Natural killer cell (primary cell): ENCODE data around the gene PNPLA1. TPM values are rescaled to one million over a fixed set of nuclear protein-coding genes. Genes with fewer than 3 reads are reported as not detected.

ENCODE experiments used
- ATAC-seq, 3 donors: fragments of 150-1000 bp in 2 of 3; fragments of 200-7000 bp in 1 of 3; cut with Tn5 transposase; 1 replicate in 1 of 3; 2 replicates in 2 of 3; pipeline ENCODE4 v1.10.0; 2021; ENCODE audit warnings: mild to moderate bottlenecking in 2 of 3, moderate library complexity in 2 of 3
- DNase-seq, 2 donors: peaks; one replicate each; pipeline versions ENCODE4 v3.0.0 to v3.0.0-alpha.2; 2013 to 2021; ENCODE audit warnings: mixed read lengths in 1 of 2
- H3K27ac ChIP-seq: one replicate; pipeline ENCODE4 v1.5.1; 2013; ENCODE audit warnings: mild to moderate bottlenecking, low read length
- H3K27me3 ChIP-seq: one replicate; pipeline ENCODE4 v1.6.1; 2013; ENCODE audit warnings: low read length; ENCODE audit not compliant: control insufficient read depth, insufficient read depth
- H3K36me3 ChIP-seq: one replicate; pipeline ENCODE4 v1.6.1; 2013; ENCODE audit warnings: low read length; ENCODE audit not compliant: control insufficient read depth, insufficient read depth
- H3K4me1 ChIP-seq: one replicate; pipeline ENCODE4 v1.6.1; 2013; ENCODE audit warnings: low read length; ENCODE audit not compliant: control insufficient read depth, insufficient read depth
- H3K4me3 ChIP-seq: one replicate; pipeline ENCODE4 v1.5.1; 2013; ENCODE audit warnings: low read length
- H3K9me3 ChIP-seq: one replicate; pipeline ENCODE4 v1.6.1; 2013; ENCODE audit warnings: low read length; ENCODE audit not compliant: control insufficient read depth, insufficient read depth
- H3K27ac Mint-ChIP-seq, 2 donors: one replicate each; pipeline ENCODE4 v1.8.0; 2022; ENCODE audit warnings: mild to moderate bottlenecking in 2 of 2, mixed read lengths in 2 of 2, moderate library complexity in 1 of 2
- H3K27me3 Mint-ChIP-seq, 2 donors: one replicate each; pipeline ENCODE4 v1.8.0; 2022; ENCODE audit warnings: low read depth in 2 of 2, mixed read lengths in 2 of 2
- H3K36me3 Mint-ChIP-seq: one replicate; pipeline ENCODE4 v1.8.0; 2022; ENCODE audit warnings: mixed read lengths
- H3K4me1 Mint-ChIP-seq, 2 donors: one replicate each; pipeline ENCODE4 v1.8.0; 2022; ENCODE audit warnings: mixed read lengths in 2 of 2
- H3K4me3 Mint-ChIP-seq: one replicate; pipeline ENCODE4 v1.8.0; 2022; ENCODE audit warnings: mild to moderate bottlenecking, moderate library complexity, mixed read lengths
- H3K9me3 Mint-ChIP-seq, 2 donors: one replicate each; pipeline ENCODE4 v1.8.0; 2022; ENCODE audit warnings: mixed read lengths in 2 of 2
- CTCF ChIP-seq: fragments of 200-600 bp; IDR thresholded peaks from one replicate; pipeline ENCODE4 v1.8.0; 2022; ENCODE audit warnings: antibody characterized with exemption
- WGBS: methylation state at CpG from one replicate; pipeline ENCODE4 v1.1.7; 2013; ENCODE audit warnings: missing lambda C conversion rate; ENCODE audit not compliant: insufficient coverage; 5-methylcytosine and 5-hydroxymethylcytosine counted together
- intact Hi-C: fragments of 100-400 bp; cut with micrococcal nuclease; formaldehyde crosslinking; loops from one replicate; pipeline ENCODE4 v1.14.2; 2022
- total RNA-seq, 4 donors: library from RNA; stranded (reverse); fragments of 120-200 nt in 1 of 4; gene quantifications; one replicate each; pipeline versions ENCODE4 v1.2.3 to v1.2.4, GENCODE V29; 2013 to 2022

Gene PNPLA1
- total RNA-seq, result 1 to 10 TPM in 1 of 3 donors, under 1 TPM in 2; 0.14 to 3.5 (median 0.61) TPM
- not detected for total RNA-seq (2013)

GRCh38 chr6:36269834-36270705 is at the start of gene PNPLA1:
Gene PNPLA1, plus strand, starts transcription at chr6:36270060. Its CDS starts 400 bp downstream, at chr6:36270460.
- DNase-seq, result no peak
- H3K27me3 Mint-ChIP-seq, result peaks cover 13 to 17% of the 10 kb centered on the region in 2 donors
- Histone ChIP-seq H3K4me1 (no peaks in the 10 kb centered on the region), H3K4me3 (no peak within 1 kb of the TSS), H3K36me3 (no peaks in the 10 kb centered on the region), H3K27me3 (no peaks in the 10 kb centered on the region), H3K27ac (no peak within 1 kb of the TSS), H3K9me3 (peaks cover 4% of the 10 kb centered on the region)
- H3K9me3 Mint-ChIP-seq, result peaks cover 0 to 4% of the 10 kb centered on the region in 2 donors
- H3K4me3 Mint-ChIP-seq, result no peak within 1 kb of the TSS
- 86% methylated on average over 31 of the region's 32 CpGs for WGBS
- H3K36me3 Mint-ChIP-seq, result peaks cover 6% of the 10 kb centered on the region
- ATAC-seq, result peak in 1 of 3 donors; percentile 67
- no peaks in the 10 kb centered on the region for H3K4me1 Mint-ChIP-seq
- intact Hi-C loops, result no loop called here
- TF ChIP-seq CTCF, result no peak
- no peak within 1 kb of the TSS for H3K27ac Mint-ChIP-seq

GRCh38 chr6:36220226-36220625 is 49.6 kb upstream of the PNPLA1 start:
- Mint-ChIP-seq H3K36me3 (peaks cover 36% of the 10 kb centered on the region), H3K4me1 (peaks cover 16 to 34% of the 10 kb centered on the region in 2 donors), H3K27me3 (no peaks in the 10 kb centered on the region), H3K27ac (peak overlapping the region in 1 of 2 donors; percentile 40), H3K9me3 (no peaks in the 10 kb centered on the region), H3K4me3 (no peak overlapping the region)
- Histone ChIP-seq H3K27me3 (no peaks in the 10 kb centered on the region), H3K36me3 (peaks cover 89% of the 10 kb centered on the region), H3K4me1 (no peaks in the 10 kb centered on the region), H3K9me3 (no peaks in the 10 kb centered on the region), H3K27ac (no peak overlapping the region), H3K4me3 (no peak overlapping the region)
- intact Hi-C loops, result no loop called here
- no peak for TF ChIP-seq CTCF
- DNase-seq (no peak), ATAC-seq (no peak)
- WGBS, result no CpG with 5 or more reads among the region's 4 CpGs

- DNase-seq, result no peak
- intact Hi-C loops, result no loop called here
- peaks cover 22 to 27% of the 10 kb centered on the region in 2 donors for H3K4me1 Mint-ChIP-seq
- TF ChIP-seq CTCF, result no peak
- Histone ChIP-seq H3K27me3 (no peaks in the 10 kb centered on the region), H3K9me3 (no peaks in the 10 kb centered on the region), H3K27ac (no peak overlapping the region), H3K36me3 (peaks cover 88% of the 10 kb centered on the region), H3K4me3 (no peak overlapping the region), H3K4me1 (no peaks in the 10 kb centered on the region)
- H3K27ac Mint-ChIP-seq, result no peak overlapping the region
- H3K4me3 Mint-ChIP-seq, result no peak overlapping the region
- 98% methylated on average over 2 of the region's 2 CpGs for WGBS
- ATAC-seq, result no peak
- H3K36me3 Mint-ChIP-seq, result peaks cover 26% of the 10 kb centered on the region
- no peaks in the 10 kb centered on the region for H3K9me3 Mint-ChIP-seq
- no peaks in the 10 kb centered on the region for H3K27me3 Mint-ChIP-seq
Observed at GRCh38 chr6:36221674-36222073, 48.2 kb upstream of the PNPLA1 start.
